CD4-positive, alpha-beta T cell treated with Interleukin-12 subunit alpha and Interleukin-12 subunit beta, for 1 hour (primary cell): ENCODE measurements around the gene MORN1.
A peak's percentile ranks its signal among the peaks of the same experiment; 100 is the strongest.

Source experiments
- DNase-seq: peaks from one replicate; pipeline ENCODE4 v3.0.0-alpha.2; 2020

MORN1 gene

DNA sequence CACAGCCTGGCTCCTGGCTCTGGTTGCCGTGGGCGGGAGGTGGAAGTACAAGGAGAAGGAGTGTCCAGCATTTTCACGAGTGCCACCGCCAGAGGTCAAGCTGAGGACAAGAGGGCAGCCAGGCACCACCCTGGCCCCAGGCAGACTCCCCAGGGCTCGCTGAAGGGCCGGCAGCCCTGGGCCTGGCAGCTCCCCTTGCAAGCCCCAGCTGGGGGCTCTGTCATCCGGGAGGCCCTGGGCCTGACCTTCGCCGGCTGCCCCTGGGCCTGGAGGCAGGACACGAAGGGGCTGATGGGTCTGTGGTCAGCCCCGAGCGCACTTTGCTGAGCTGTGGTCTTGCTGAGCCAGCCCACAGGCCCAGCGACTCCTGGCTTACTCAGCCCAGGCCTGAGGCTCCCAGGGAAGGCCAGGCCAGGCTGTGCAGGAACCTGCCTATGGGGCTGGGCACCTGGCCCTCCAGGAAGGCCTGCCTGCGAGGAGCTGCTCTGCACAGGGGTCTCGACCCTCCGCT lies 74.8 kb downstream of the MORN1 start:
- DNase-seq = no peak

- DNase-seq = no peak
Measured at GRCh38 chr1:2315674-2316450, 75.5 kb downstream of the MORN1 start.

DNA sequence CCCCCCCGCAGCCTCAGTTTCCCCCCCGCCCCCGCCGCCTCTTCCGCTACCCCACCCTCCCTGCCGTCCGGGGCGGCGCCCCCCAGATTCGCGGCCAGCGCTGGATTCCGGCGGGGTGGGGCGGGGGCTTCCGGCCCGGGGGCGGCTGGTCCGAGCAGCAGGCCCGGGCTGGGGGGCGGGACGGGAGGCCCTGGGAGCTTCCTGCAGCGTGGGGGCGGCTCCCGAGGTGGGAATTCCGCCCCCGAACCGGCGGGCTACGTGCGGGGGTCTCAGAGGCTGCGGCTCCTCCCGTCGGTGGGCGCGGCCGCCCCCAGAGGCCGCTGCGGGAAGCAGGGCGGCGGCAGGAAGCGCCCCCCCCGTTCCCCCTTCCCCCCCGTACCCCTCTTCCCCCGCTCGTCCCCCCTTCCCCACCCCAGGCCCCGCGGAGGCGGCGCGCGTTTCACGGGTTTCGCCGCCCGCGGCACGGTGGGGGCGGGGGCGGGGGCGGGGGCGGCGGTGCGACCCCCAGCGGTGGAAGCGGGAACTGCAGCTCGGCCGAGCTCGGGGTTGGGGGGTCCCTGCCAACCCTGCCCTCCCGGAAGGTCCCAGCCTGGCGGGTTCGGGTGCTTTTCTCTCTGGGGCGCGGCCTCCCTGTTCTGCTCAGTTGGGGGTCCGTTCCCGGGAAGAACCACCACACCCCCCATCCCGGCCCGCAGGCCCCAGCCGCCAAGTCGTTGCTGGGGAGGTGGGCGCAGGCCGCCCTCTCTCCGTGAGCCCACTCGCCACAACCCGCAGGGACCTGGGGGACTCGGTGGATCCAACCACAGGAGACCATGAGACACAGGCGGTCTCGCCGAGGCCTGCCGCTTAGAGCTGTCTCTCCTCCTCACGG lies 76.3 kb downstream of the MORN1 start:
- peak; percentile 77 for DNase-seq

DNA sequence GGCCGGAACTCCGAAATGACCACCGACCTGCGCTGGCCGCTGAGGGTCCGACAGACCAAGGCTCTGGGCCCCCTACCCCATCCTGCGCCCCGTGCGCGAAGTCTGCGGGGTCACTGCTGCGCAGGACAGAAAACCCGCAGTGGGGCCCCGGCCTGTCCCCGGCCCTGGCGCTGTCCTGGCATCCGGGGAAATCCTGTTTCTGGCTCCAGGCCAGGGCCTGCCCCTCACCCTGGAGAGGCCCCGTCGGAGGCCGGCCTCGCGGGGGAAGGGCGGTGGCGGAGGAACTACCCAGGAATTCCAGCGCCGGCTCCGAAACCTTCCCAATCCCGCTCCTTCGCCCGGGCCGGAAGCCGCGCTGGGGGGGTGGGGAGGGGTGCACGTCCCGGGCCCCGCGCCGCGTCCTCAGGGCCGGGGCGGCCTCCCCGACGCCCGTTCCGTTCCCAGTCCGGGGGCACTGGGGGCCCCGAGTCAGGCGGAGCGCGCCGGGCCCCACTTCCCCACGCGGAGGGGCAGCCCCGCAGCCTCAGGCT lies 77.0 kb downstream of the MORN1 start:
- DNase-seq = no peak

DNA sequence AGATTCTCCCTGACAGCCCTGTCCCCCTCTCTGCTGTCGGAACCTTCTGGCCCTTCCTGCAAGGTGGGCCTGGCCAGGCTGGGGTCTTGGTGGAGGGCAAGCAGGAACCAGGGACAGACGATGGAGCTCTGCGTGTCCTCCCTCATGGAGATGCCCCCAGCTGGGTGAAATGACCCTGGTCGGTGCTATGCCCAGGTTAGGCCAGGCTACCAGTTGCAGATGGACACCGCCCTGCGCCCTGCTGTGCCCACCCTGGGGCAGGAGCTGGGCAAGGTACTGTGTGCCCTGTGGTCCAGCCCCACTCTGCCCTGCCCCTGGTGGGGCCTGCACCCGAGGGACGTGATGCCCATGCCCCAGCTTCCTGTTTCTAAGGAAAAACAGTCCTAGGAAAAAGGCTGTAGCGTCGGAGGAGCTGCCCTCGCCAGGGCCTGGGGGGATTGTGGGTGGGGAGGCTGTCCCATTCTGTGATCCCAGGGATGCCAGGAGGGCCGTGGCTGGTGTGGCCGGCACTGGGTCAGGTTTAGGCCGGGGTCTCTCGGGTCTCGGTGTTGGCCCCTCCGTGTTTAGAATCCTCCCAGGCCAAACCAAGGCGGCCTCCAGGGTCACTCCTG lies 77.6 kb downstream of the MORN1 start:
- no peak for DNase-seq

DNA sequence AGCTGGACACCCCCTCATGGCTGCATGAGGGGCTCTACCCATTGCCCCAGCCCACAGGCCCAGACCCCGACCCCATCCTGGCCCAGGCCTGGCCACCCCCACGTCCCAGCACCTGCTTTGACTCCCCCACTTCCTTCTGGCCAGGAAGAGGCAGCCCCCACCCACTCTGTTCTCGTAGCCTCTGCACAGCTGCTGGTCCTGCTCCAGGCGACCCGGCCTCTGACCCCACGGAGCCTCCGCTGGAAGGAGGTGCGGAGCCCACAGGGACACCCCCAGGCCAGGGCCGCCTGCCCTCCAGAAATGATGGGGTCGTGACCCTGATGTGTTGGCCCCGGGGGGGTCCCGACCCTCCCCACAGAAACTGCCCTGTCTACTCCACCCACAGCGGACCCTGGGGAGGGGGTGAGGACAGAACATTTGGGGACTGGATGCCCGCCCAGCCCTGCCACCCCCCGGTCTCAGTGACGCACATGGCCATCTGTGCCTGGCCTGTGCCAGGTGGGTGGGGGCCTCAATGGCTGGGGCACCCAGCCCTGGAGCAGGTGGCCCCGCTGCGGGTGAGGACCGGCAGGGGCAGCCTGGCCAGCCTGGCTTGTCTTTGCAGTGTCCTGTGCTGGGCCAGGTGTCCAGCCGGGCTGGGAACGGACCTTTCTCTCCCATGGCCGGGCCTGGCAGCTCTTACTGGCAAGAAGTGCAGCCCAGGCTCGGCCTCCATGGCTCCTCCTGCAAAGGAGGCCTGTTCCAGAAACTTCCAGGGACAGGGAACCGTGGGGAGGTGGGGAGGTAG lies 78.6 kb downstream of the MORN1 start:
- no peak for DNase-seq

- no peak for DNase-seq
Measured at GRCh38 chr1:2312160-2312514, 79.2 kb downstream of the MORN1 start.

GRCh38 chr1:2311184-2312032 lies 79.9 kb downstream of the MORN1 start:
- peak; percentile 65 for DNase-seq

DNA sequence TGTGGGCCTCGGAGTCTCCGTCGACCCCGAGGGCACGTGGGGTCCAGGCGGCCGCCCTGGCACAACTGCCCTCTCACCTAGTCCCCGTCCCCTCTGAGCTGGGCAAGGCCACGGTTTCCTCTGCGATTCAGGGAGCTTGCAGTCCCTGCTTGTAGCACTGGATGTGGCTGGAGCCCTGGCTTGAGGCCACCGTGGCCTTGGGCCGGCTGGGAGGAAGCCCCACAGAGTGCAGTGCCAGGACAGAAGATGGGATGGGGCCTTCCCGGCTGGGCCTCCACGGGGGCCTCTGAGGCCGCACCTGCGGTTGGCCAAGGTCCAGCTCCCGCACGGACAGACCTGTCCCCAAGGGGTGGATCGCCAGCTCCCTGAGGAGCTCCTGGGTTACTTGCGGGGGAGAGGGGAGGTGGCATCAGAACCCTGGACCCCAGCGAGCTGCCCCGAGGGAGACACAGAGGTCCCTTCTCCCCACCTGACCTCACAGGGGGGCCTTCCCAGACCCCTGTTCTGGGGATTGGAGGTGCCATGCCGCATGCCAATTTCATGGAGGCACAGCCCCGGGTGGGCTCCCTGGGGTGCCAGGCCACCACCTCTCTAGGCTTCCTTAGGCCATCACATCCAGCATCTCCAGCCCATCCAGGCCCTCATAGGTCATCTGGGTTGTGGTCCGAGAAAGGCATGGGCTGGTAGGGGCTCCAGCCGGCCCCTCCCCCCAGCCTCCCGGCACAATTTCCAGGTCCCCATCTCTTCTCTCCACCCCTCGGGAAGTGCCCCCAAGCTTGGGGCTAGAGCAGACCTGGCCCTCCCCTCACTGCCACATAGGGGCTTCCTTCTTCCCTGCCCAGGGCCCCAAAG lies 80.8 kb downstream of the MORN1 start:
- DNase-seq = no peak

- no peak for DNase-seq
Measured at GRCh38 chr1:2308844-2309243, 82.5 kb downstream of the MORN1 start.

- DNase-seq = no peak
Measured at GRCh38 chr1:2307972-2308371, 83.4 kb downstream of the MORN1 start.

- DNase-seq = no peak
Measured at GRCh38 chr1:2307064-2307605, 84.2 kb downstream of the MORN1 start.

DNA sequence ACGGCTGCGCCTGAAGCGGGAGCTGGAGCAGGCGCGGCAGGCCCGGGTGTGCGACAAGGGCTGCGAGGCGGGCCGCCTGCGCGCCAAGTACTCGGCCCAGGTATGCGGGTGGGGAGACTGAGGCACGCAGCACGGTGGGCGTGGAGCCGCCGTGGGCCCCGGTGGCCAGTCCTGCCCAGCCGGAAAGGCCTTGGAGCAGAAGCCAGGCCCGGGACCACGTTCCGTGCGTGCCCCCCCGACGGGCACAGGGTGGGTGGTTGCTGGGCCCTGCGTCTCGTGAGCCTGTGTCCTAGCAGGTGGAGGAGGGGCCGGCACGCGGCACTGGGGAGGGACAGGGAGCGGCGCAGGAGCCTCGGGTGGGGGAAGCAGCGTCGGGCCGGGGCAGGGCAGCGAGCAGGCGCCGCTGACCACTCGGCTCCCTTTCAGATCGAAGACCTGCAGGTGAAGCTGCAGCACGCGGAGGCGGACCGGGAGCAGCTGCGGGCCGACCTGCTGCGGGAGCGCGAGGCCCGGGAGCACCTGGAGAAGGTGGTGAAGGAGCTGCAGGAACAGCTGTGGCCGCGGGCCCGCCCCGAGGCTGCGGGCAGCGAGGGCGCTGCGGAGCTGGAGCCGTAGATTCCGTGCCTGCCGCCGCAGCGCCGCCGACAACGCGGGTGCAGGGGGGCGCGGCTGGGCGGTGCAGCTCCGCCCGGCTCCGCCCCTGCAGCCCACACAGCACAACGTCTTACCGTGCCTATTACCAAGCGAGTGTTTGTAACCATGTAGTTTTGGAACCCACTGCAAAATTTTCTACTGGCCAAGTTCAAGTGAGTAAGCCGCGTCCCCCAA lies 85.0 kb downstream of the MORN1 start:
- DNase-seq = no peak

- peak; percentile 40 for DNase-seq
Measured at GRCh38 chr1:2304921-2305681, 86.3 kb downstream of the MORN1 start.

DNA sequence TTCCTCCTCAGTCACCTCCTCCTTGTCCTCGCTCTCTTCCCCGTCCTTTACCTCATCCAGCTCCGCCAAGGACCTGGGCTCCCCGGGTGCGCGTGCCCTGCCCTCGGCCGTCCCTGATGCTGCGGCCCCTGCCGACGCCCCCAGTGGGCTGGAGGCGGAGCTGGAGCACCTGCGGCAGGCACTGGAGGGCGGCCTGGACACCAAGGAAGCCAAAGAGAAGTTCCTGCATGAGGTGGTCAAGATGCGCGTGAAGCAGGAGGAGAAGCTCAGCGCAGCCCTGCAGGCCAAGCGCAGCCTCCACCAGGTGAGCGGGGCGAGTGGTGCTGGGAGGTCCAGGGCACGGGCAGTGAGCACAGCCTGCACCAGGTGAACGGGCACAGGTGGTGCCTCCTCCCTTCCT lies 87.1 kb downstream of the MORN1 start:
- no peak for DNase-seq

DNA sequence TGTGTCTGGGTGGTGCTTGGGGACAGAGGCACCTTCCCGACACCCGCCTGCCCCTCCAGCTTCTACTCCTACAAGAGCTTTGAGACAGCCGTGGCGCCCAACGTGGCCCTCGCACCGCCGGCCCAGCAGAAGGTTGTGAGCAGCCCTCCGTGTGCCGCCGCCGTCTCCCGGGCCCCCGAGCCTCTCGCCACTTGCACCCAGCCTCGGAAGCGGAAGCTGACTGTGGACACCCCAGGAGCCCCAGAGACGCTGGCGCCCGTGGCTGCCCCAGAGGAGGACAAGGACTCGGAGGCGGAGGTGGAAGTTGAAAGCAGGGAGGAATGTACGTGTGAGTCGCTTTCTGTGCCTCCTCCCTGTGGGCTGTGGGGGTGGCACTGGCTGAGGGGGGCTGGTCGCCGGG lies 87.6 kb downstream of the MORN1 start:
- no peak for DNase-seq

DNA sequence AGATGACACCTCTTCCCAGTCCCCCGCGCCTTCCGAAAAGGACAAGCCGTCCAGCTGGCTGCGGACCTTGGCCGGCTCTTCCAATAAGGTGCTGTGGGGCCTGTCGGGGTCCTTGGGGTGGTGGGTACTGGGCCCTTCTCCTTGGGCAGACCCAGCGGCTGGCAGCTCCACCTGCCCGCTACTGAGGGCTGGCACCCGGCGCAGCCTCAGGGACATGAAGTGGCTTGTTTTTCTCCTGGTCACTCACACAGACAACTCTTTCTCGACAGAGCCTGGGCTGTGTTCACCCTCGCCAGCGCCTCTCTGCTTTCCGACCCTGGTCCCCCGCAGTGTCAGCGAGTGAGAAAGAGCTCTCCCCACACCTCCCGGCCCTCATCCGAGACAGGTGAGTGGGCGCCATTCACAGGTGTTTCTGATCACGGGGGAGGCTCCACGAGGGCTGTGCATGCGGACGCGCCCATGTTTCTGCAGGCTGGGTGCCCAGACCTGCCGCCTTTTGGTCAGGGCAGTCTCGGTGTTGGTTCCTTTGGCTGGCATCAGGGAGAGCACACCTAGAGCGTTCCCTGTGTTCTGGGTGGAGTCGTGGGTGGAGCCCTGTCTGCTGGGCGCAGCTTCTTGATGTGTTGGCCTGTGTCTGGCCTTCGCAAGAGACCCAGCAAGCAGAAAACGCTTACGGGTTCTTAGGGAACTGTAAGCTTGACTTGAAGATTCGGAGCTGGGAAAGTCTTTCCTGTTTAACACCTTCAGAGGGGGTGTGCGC lies 88.2 kb downstream of the MORN1 start:
- no peak for DNase-seq
